ENCODE measurements around the gene UBN1.

GRCh38 chr16:4910828-4911227, 63.5 kb downstream of the UBN1 start:
- TF ChIP-seq CTCF (IDR thresholded peaks at IDR 0.05; ENCODE audit: low read length): no peak
- TF ChIP-seq EZH2 (IDR thresholded peaks at IDR 0.05; ENCODE audit: borderline replicate concordance, low read length): no peak

All from OCI-LY1 (cell line).